HEK293T (cell line): ENCODE results near the gene IGF1.

Source experiments
- CTCF ChIA-PET: fragments of 350-600 bp; formaldehyde crosslinking; extraction: SDS; loops from one replicate; lab custom pipeline; 2021; ENCODE audit warnings: antibody characterized with exemption, inconsistent platforms; lab: Yijun Ruan, JAX
- POLR2A ChIA-PET: fragments of 350-600 bp; formaldehyde crosslinking; extraction: SDS; loops from one replicate; lab custom pipeline; 2020; ENCODE audit warnings: antibody characterized with exemption, inconsistent platforms; lab: Yijun Ruan, JAX
- DNase-seq: peaks from one replicate; pipeline ENCODE4 v3.0.0; 2012; ENCODE audit warnings: mixed read lengths; ENCODE audit errors: extremely low spot score
- ARNT ChIP-seq: fragments of 450-650 bp; IDR thresholded peaks from 2 replicates; pipeline ENCODE4 v1.6.1; 2017; ENCODE audit warnings: mild to moderate bottlenecking
- BHLHE40 ChIP-seq: fragments of 450-650 bp; IDR thresholded peaks from 2 replicates; pipeline ENCODE4 v1.6.1; 2016; ENCODE audit warnings: mild to moderate bottlenecking, moderate library complexity, borderline replicate concordance
- CTBP1 ChIP-seq: fragments of 450-650 bp; IDR thresholded peaks from 2 replicates; pipeline ENCODE4 v1.6.1; 2016; ENCODE audit warnings: borderline replicate concordance
- ELF4 ChIP-seq: fragments of 450-650 bp; IDR thresholded peaks from 2 replicates; pipeline ENCODE4 v1.6.1; 2017; ENCODE audit warnings: antibody characterized with exemption
- FOXA1 ChIP-seq: fragments of 450-650 bp; IDR thresholded peaks from 2 replicates; pipeline ENCODE4 v1.6.1; 2016; ENCODE audit warnings: mild to moderate bottlenecking
- FOXK2 ChIP-seq: fragments of 450-650 bp; IDR thresholded peaks from 2 replicates; pipeline ENCODE4 v1.6.1; 2016; ENCODE audit warnings: mild to moderate bottlenecking
- FOXM1 ChIP-seq: fragments of 450-650 bp; IDR thresholded peaks from 2 replicates; pipeline ENCODE4 v1.6.1; 2017; ENCODE audit warnings: mild to moderate bottlenecking, borderline replicate concordance
- HDGF ChIP-seq: fragments of 450-650 bp; IDR thresholded peaks from 2 replicates; pipeline ENCODE4 v1.6.1; 2017; ENCODE audit warnings: antibody characterized with exemption, borderline replicate concordance
- L3MBTL2 ChIP-seq: fragments of 450-650 bp; conservative IDR thresholded peaks from 2 replicates; pipeline ENCODE4 v1.6.1; 2016; ENCODE audit warnings: mild to moderate bottlenecking
- LEF1 ChIP-seq: fragments of 450-650 bp; IDR thresholded peaks from 2 replicates; pipeline ENCODE4 v1.6.1; 2017; ENCODE audit warnings: mild to moderate bottlenecking, borderline replicate concordance
- NFRKB ChIP-seq: fragments of 450-650 bp; IDR thresholded peaks from 2 replicates; pipeline ENCODE4 v1.6.1; 2016; ENCODE audit warnings: mild to moderate bottlenecking, moderate library complexity
- PKNOX1 ChIP-seq: fragments of 450-650 bp; IDR thresholded peaks from 2 replicates; pipeline ENCODE4 v1.6.1; 2016
- SP1 ChIP-seq: fragments of 450-650 bp; IDR thresholded peaks from 2 replicates; pipeline ENCODE4 v1.6.1; 2017
- SUZ12 ChIP-seq: fragments of 450-650 bp; IDR thresholded peaks from 2 replicates; pipeline ENCODE4 v1.6.1; 2016; ENCODE audit warnings: mild to moderate bottlenecking
- TARDBP ChIP-seq: fragments of 450-650 bp; IDR thresholded peaks from 2 replicates; pipeline ENCODE4 v1.6.1; 2016
- ZNF384 ChIP-seq: fragments of 450-650 bp; IDR thresholded peaks from 2 replicates; pipeline ENCODE4 v1.6.1; 2016

IGF1 gene

GRCh38 chr12:102487226-102487625 lies 6.9 kb upstream of the IGF1 start:
- POLR2A ChIA-PET, result no interaction called here
- CTCF ChIA-PET, result no interaction called here

DNA sequence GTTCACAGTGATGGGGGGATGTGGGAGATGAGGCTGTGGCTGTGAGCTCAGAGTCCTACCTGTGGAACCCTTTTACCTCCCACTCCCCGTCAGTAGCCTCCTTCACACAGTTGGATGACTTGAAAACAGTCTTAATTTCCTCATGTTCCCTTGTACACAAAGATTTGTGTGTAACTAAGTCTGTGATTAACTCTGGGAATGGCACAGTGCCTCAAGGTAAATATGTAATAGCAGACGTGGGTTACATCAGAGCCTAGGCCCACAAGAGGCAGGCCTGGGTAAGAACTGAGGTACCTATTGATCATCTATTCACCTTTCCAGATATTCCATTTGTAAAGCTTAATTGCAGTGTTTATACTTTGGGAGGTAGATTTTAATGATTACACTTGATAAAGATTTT lies 5.8 kb upstream of the IGF1 start:
- DNase-seq, result no peak
- POLR2A ChIA-PET, result no interaction called here
- CTCF ChIA-PET, result no interaction called here
- TF ChIP-seq ZNF384 (no peak), L3MBTL2 (no peak), SUZ12 (no peak)

More at GRCh38 chr12:102487226-102487625, 6.9 kb upstream of the IGF1 start:
- DNase-seq, result no peak
- no peak for TF ChIP-seq NFRKB
- TF ChIP-seq ZNF384, result no peak
- no peak for TF ChIP-seq LEF1
- TF ChIP-seq TARDBP, result no peak
- no peak for TF ChIP-seq FOXM1
- TF ChIP-seq BHLHE40, result no peak
- TF ChIP-seq ELF4, result no peak
- TF ChIP-seq FOXK2, result no peak
- no peak for TF ChIP-seq CTBP1
- no peak for TF ChIP-seq SUZ12
- no peak for TF ChIP-seq ARNT
- TF ChIP-seq FOXA1, result no peak
- TF ChIP-seq HDGF, result no peak
- no peak for TF ChIP-seq PKNOX1
- no peak for TF ChIP-seq SP1
- TF ChIP-seq L3MBTL2, result no peak

- DNase-seq, result peak; percentile 57
- CTCF ChIA-PET, result interaction anchor here (0.6 to 1.2 kb wide), 4 partner anchors 13 to 544 kb away, joined by 3 to 11 read pairs (median 3); no protein-coding TSS in a partner anchor
- POLR2A ChIA-PET, result no interaction called here
- no peak for TF ChIP-seq FOXM1
- TF ChIP-seq SUZ12, result no peak
- TF ChIP-seq ELF4, result no peak
- no peak for TF ChIP-seq FOXK2
- TF ChIP-seq FOXA1, result no peak
- no peak for TF ChIP-seq LEF1
- no peak for TF ChIP-seq ZNF384
- TF ChIP-seq TARDBP, result no peak
- no peak for TF ChIP-seq ARNT
- TF ChIP-seq PKNOX1, result no peak
- no peak for TF ChIP-seq SP1
Observed at GRCh38 chr12:102484428-102484958, 4.1 kb upstream of the IGF1 start.

GRCh38 chr12:102484017-102484416 lies 3.7 kb upstream of the IGF1 start:
- POLR2A ChIA-PET, result no interaction called here
- CTCF ChIA-PET, result interaction anchor here (1.2 kb wide), 1 partner anchor 533 kb away, joined by 11 read pairs; no protein-coding TSS in a partner anchor
- DNase-seq, result no peak
- TF ChIP-seq HDGF (no peak), L3MBTL2 (no peak)

- CTCF ChIA-PET, result interaction anchor here (0.5 to 0.7 kb wide), 2 partner anchors 42 to 60 kb away, joined by 3 read pairs; no protein-coding TSS in a partner anchor
- TF ChIP-seq ARNT, result no peak
- no peak for TF ChIP-seq SUZ12
- no peak for TF ChIP-seq ZNF384
- no peak for TF ChIP-seq NFRKB
- no peak for TF ChIP-seq BHLHE40
- TF ChIP-seq L3MBTL2, result no peak
- TF ChIP-seq LEF1, result no peak
- TF ChIP-seq SP1, result no peak
- TF ChIP-seq HDGF, result no peak
- TF ChIP-seq CTBP1, result no peak
- no peak for TF ChIP-seq PKNOX1
- no peak for TF ChIP-seq ELF4
- no peak for TF ChIP-seq FOXK2
- no peak for TF ChIP-seq FOXM1
- DNase-seq, result no peak
- POLR2A ChIA-PET, result no interaction called here
Observed at GRCh38 chr12:102483466-102483865, 3.1 kb upstream of the IGF1 start.

DNA sequence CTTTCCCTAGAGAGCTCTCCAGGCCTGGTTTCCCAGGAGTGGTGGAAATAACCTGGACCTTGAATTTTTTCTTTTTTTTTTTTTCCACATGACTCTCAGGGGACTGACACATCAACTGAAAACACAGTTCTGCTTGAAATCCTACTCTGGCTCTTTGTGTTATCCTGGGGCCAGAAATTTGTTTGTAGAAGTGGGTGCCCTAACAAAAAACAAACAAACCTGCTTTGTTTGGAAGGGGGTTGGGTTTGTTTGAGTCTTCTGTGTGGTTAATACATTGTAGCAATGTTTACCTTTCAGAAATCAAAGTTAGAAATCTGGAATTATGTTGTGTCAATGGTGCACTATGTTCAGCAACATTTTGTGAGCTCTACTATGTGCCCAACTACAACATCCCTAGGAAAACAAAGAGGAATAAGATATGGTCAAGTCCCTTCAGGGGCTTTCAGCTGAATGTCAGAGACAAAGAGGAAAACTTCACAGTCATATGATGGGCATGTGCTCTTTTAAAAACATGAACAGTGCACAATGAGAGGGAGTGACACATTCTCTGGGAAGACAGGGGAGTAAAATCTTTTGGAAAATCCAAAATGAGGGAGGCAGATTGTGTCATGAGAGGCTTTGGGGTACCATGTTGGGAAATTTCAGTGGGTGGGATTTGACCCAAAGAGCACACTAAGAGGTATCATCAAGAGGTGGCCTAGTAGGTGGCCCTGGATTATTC lies 1.5 kb upstream of the IGF1 start:
- ChIA-PET CTCF (no interaction called here), POLR2A (no interaction called here)
- TF ChIP-seq SUZ12, result no peak
- no peak for TF ChIP-seq ELF4
- DNase-seq, result no peak

- TF ChIP-seq L3MBTL2, result no peak
- no peak for TF ChIP-seq FOXK2
- TF ChIP-seq BHLHE40, result no peak
- no peak for TF ChIP-seq LEF1
- TF ChIP-seq TARDBP, result no peak
- no peak for TF ChIP-seq FOXM1
- no peak for TF ChIP-seq SP1
- TF ChIP-seq ELF4, result no peak
- no peak for TF ChIP-seq FOXA1
- no peak for TF ChIP-seq PKNOX1
- TF ChIP-seq CTBP1, result no peak
- no peak for TF ChIP-seq ARNT
- no peak for TF ChIP-seq HDGF
- TF ChIP-seq SUZ12, result no peak
- TF ChIP-seq ZNF384, result no peak
- no peak for TF ChIP-seq NFRKB
- ChIA-PET POLR2A (no interaction called here), CTCF (interaction anchor here (0.6 kb wide), 1 partner anchor 1010 kb away, joined by 4 read pairs; no protein-coding TSS in a partner anchor)
- DNase-seq, result no peak
Observed at GRCh38 chr12:102479939-102480338, 424 bp downstream of the IGF1 start.
